Stimulated activated CD8-positive, alpha-beta memory T cell treated with anti-CD3 and anti-CD28 coated beads, Interleukin-15, amount 100 ng/mL, for 24 hours (primary cell): ENCODE measurements around the gene GPNMB.
"Not testable (repeated sequence)": the region's sequence is repeated elsewhere in the genome, so short reads cannot be mapped to it uniquely, and the experiment has no call there.

ENCODE experiments used
- DNase-seq: peaks from one replicate; pipeline ENCODE4 v3.0.0-alpha.2; 2020; ENCODE audit warnings: low read depth

Gene GPNMB

GRCh38 chr7:23306936-23307521 lies 60.5 kb downstream of the GPNMB start:
- DNase-seq: no peak

GRCh38 chr7:23308754-23309153 lies 62.2 kb downstream of the GPNMB start:
- DNase-seq: no peak

GRCh38 chr7:23312141-23312540 lies 65.6 kb downstream of the GPNMB start:
- DNase-seq: not testable (repeated sequence)

- no peak for DNase-seq
Observed at GRCh38 chr7:23315366-23315765, 68.8 kb downstream of the GPNMB start.
